Measurements from ENCODE around the gene BMPR2.
"Not testable (repeated sequence)": the region's sequence is repeated elsewhere in the genome, so short reads cannot be mapped to it uniquely, and the experiment has no call there.

GRCh38 chr2:202497473-202497866 is 121.3 kb downstream of the BMPR2 start:
- TF ChIP-seq, protein P1, sequence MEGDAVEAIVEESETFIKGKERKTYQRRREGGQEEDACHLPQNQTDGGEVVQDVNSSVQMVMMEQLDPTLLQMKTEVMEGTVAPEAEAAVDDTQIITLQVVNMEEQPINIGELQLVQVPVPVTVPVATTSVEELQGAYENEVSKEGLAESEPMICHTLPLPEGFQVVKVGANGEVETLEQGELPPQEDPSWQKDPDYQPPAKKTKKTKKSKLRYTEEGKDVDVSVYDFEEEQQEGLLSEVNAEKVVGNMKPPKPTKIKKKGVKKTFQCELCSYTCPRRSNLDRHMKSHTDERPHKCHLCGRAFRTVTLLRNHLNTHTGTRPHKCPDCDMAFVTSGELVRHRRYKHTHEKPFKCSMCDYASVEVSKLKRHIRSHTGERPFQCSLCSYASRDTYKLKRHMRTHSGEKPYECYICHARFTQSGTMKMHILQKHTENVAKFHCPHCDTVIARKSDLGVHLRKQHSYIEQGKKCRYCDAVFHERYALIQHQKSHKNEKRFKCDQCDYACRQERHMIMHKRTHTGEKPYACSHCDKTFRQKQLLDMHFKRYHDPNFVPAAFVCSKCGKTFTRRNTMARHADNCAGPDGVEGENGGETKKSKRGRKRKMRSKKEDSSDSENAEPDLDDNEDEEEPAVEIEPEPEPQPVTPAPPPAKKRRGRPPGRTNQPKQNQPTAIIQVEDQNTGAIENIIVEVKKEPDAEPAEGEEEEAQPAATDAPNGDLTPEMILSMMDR (IDR thresholded peaks at IDR 0.05 in 8 of 11, conservative IDR thresholded peaks at IDR 0.05 in 3 of 11) = not testable (repeated sequence)
- not testable (repeated sequence) for TF ChIP-seq POLR2A, POLR2AphosphoS5 (IDR thresholded peaks at IDR 0.05)
